ENCODE data around the gene MCM3.

Gene MCM3

GRCh38 chr6:52245425-52245824, 39.1 kb downstream of the MCM3 start:
- no peak for FAIRE-seq

- no peak for FAIRE-seq
These were observed 40.1 kb downstream of the MCM3 start, which contains the start of gene IL17F for GRCh38 chr6:52244400-52244799. Gene IL17F (minus strand): TSS chr6:52244500. CDS start chr6:52244429, 71 bp downstream.

- no peak for FAIRE-seq
These were observed 41.2 kb downstream of the MCM3 start for GRCh38 chr6:52243282-52243893.

- FAIRE-seq = no peak
These were observed 42.7 kb downstream of the MCM3 start for GRCh38 chr6:52241819-52242218.

- FAIRE-seq = no peak
These were observed 50.3 kb downstream of the MCM3 start for GRCh38 chr6:52233975-52234823.

GRCh38 chr6:52233005-52233404, 51.5 kb downstream of the MCM3 start:
- no peak for FAIRE-seq

- no peak for FAIRE-seq
These were observed 53.0 kb downstream of the MCM3 start for GRCh38 chr6:52231406-52232127.

- no peak for FAIRE-seq
These were observed 53.9 kb downstream of the MCM3 start for GRCh38 chr6:52230685-52231084.

GRCh38 chr6:52227495-52227894, 57.0 kb downstream of the MCM3 start:
- no peak for FAIRE-seq

GRCh38 chr6:52221302-52221701, 63.2 kb downstream of the MCM3 start:
- no peak for FAIRE-seq

GRCh38 chr6:52217761-52218160, 66.8 kb downstream of the MCM3 start:
- FAIRE-seq = no peak

- no peak for FAIRE-seq
These were observed 67.5 kb downstream of the MCM3 start for GRCh38 chr6:52216932-52217575.

- FAIRE-seq = no peak
These were observed 68.8 kb downstream of the MCM3 start for GRCh38 chr6:52215787-52216186.
